HG02870 (cell line): Measurements from ENCODE around the gene TUBGCP3.
A peak's percentile ranks its signal among the peaks of the same experiment; 100 is the strongest.

ENCODE experiments used
- ATAC-seq: cut with Tn5 transposase; IDR thresholded peaks from one replicate; pipeline ENCODE4 v1.9.1; 2021; ENCODE audit warnings: mild to moderate bottlenecking, moderate library complexity; ENCODE audit not compliant: unreplicated experiment

Gene TUBGCP3

DNA sequence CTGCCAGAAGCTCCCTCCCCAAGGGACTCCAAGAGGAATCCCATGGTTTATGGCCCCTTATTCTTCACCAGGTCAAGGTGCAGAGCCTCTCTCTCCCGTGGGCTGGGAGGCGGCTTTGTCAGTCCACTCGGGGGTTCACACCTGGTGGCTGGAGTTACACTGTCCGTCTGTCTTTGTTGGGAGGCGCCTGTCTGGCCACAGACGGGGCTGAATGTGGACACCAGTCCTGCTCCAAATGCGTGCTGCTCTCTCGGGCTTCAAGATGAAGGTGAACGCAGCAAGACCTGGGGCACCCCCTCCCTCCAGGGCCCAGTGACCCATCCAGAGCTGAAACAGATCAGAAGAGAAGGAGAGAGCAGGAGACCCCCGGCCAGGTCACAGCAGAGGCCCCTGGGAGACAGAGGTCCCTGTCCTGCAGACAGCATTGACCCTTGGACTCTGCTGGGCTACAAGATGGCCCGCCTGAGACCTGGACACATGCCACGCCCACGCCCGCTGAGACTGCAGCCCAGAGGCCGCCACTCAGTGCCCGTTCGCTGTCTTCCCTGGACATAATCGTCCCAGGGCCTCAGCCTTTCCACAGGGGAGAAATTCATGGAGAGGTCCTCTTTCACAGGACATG, 29.9 kb upstream of the TUBGCP3 start:
- no peak for ATAC-seq

DNA sequence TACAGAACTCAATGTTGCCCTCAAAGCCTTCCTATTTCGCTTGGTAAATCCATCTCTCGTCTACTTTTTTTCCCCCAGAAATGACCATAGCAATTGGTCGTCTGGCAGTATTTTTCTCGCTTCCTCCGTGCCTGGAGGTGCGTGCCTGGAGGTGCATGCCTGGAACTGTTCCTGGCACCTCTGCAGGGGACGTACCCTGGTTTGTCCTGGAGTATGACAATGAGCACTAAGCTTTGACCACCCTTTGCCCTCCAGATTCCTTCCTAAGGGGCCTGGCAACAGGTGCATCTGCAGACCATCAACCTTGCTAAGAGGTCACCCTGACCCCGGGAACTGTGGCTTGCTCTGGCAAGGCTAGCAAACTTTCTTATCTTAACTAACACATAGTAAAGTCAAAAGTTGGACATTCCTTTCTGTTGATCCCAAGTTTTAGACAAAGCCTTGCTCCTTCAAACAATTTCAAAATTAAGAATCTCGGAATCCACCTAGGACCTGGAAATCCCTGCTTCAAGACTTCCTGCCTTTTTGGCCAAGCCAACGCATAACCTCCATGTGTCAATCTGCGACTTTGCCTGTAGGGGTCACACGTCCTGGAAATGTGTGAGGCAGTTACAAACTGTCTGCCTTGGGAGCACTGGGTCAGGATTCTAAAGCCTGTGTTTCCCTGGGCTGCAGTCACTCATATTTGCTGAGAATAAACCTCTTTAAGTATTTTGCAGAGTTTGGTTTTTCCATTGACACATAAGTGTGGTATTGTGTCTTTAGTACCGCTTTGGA, 28.8 kb upstream of the TUBGCP3 start:
- no peak for ATAC-seq

DNA sequence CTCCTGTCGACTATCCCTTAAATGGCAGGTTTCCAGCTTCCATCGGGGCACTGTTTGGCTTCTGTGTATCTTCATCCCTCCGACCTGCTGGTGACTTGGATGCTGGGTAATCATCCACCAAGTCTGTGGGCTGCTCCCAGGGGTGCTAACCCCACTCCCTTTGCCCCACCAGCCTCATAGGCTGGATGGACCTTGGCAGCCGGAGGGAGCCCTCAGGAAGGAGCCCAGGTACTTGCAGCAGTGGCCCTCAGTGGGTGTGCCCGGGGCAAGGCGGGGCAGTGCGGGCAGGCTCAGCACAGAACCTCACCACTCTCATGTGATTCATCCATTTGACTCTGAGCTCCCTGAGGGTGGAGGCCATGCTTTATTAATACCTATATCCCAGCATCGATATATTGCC, 27.4 kb upstream of the TUBGCP3 start:
- no peak for ATAC-seq

GRCh38 chr13:112614835-112615234, 26.9 kb upstream of the TUBGCP3 start:
- no peak for ATAC-seq

GRCh38 chr13:112608212-112608611, 20.3 kb upstream of the TUBGCP3 start:
- ATAC-seq: no peak

DNA sequence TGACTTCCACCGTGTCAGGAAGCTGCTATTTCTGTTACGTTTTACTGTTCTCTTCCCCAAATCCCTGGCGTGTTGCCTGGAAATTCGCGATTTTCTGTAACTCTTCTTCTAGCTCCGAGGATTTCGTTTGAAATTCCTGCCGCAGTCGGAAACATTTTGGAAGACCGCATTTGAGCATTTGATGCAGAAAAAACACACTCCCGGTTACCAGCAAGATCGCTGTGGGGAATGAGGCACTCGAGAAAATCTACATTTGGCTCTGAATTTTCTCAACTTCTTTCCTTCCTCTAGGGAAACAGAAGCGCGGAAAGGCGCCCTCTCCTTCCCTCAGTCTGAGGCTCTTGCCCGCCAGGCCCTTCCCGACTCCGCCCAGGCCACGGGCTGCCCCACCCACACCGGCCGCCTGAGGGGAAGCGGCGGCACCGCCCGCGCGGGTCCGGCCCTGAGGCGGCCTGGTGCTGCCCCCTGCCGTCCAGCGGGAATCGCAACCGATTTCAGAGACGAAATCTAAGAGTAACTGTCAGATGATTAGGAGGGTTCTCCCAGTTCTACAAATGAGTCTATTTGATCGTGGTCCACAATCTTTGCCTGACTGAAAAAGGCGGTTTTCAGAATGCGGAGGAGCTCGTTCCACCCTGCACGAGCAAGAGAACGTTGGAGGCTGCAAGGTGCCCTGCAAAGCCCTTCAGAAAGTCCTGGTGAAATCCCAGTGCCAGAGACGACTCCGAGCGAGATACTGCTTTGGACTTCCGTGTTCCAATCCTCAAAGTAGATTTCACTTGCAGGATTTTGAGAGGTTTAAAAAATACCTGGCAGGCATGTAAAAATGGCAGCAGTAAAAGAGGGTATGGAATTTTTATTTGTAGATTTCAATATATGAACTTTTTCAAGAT, 18.4 kb upstream of the TUBGCP3 start:
- peak; percentile 99 for ATAC-seq

DNA sequence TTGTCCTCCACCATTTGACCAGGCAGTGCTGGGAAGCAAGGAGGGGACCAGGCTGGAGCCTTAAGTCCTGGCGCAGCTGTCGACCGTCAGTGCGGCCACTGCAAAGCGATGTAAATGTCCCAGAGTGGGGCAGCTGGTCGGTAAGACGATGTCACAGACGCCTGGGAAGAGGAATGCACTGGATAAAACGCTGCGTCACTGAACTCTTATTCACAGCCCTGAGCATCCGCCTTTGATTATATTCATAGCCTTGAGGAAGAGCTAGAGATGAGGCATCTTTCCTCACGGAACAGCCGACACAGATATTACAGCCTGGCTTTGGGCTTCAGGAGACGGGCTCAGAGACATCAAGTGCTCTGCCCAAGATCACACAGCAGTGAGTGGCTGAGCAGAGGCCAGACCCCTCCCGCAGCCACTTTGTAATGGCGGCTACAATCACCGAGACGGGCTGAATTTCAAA, 17.6 kb upstream of the TUBGCP3 start:
- ATAC-seq: no peak

DNA sequence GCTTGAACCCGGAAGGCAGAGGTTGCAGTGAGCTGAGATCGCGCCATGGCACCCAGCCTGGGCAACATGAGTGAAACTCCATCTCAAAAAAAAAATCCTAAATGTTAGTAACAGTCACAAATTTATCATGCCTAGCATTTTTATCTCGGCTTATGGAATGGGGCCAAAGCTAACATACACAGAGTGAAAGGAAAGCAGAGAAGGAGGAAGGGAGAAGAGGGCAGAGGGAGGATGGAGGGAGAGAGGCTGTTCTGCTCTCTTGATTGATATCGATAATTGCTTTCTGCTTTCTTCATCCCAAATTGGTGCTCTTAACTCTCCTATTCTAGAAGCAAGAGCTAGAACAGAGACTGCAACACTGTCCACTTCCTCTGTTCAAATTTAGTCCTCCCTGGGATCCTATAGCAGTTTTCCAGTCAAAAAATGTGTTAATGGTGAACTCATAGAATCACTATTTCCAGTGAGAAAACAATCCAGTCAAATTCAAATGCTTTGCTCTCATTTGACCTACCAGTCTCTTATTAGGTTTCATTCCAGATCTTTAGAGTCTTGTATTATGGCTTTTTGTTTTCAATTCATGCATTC, 15.8 kb upstream of the TUBGCP3 start:
- no peak for ATAC-seq

DNA sequence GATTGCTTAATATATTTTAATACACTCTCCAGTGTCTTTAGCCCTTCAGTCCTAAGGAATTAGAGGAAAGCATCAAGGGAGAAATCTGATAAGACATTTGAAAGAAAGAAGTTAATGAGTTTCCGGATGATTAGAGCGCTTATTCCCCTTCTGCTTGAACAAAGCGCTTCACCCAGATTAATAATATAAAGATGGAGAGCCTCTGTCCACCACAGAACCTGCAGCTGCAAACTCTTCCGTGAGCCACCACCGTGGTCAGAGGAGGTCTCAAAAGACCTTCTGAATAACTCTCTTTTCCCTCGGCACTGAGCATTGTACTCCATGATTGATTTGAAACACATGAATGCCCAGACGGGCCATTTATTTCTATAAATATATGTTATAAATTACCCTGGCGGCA, 14.2 kb upstream of the TUBGCP3 start:
- no peak for ATAC-seq

DNA sequence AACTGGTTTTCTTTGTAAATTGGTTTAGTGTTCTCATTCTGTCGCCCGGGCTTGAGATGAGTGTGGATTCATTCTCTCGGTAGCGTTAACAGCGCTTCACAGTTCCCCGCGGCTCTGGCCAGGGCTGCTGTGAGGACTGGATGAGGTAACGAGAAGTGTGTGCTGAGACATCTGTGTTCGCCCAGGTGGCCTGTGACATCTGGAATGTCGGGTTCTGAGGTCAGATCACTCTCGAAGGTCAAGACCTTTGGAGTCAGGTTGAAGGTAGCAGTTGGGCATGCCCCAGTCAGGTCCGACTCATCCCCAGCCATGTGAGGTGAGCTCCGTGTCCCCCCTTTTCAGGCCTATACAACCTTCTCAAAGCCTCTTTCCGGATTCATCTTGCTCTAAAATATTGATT, 13.4 kb upstream of the TUBGCP3 start:
- ATAC-seq: no peak

DNA sequence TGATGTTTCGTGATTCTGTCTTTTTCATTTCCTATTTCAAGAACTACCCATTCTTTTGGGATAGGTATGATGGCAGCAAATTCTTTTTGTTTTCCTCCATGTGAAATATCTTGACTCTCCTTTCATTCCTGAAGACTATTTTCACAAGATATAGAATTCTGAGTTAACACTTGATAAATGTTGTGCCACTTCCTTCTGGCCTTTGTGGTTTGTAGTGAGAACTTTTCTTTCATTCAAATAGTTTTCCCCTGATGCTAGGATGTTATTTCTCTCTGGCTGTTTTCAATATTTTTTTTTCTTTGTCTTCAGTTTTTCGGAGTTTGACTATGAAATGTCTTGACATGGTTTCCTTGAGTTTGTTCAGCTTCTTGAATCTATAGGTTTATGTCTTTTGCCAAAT, 8.3 kb upstream of the TUBGCP3 start:
- ATAC-seq: no peak

- no peak for ATAC-seq
These were observed 4.7 kb upstream of the TUBGCP3 start for GRCh38 chr13:112592647-112593046.

GRCh38 chr13:112592181-112592580, 4.2 kb upstream of the TUBGCP3 start:
- ATAC-seq: no peak

DNA sequence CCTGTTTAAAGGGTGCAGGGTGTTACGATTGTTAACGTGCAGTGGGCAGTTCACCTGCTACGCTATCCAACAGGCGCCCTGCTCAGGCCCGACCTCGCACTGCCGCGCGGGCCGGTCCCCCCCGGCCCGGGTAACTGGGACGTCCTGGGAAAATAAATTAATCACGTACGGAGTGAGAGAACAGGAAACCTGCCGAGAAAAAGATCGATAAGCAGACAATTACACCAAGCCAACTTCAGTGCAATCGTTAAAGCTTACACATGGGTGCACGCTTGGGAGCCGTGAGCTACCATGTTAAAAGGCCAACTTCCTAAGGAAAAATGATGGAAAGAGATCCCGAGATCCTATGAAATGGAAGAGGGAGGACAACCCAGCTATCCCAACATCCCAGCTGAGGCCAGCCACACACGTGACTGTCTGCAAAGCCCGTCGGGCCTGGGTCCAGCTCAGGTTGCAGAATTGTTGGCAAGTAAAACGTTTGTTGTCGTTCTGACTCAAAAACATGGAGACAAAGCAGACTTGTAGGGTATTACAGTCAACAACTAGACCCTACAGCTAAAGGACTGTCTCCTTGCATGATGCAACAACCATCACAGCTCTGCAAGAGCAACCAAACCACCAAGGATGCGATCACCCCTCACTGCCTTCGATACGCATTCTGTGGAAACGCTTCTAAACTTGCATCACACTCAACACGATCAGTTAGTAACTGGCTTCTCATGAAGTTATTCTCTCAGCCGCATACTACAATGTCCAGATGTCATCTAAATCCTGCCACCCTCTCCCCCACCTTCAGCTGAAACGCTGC, 741 bp upstream of the TUBGCP3 start:
- ATAC-seq: no peak

- ATAC-seq: peak; percentile 28
These were observed 665 bp downstream of the TUBGCP3 start for GRCh38 chr13:112587212-112587763.

GRCh38 chr13:112586334-112586960, 1.5 kb downstream of the TUBGCP3 start:
- ATAC-seq: no peak

DNA sequence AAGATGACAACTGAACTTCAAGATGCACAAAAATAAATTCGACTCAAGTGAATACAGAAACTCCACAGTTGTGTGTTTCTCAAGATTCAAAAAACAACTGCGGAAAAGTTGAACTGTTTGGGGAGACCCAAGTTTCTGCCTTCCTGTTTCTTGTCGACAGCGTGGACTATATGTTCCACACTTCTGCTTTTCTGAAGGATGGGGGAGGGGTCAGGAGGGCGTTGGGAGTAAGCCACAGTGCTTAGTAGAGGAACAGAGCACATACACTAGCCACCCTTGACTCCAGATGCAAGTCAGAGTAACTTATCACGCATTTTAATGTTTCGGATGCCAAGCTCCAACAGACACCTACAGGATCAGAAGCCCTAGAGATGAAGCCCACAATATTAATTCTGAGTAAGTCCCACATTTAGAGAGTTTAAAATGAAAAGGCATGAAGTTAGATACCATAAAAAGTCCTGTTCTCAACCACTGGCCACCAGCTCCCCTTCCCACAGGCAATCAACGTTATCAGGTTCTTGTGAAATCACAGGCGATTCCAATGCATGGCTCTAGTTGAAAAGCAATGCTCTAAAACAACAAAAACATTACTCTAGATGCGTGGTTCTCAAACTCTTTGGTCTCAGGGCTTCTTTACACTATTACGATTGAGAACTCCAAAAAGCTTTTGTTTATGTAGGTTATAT, 4.2 kb downstream of the TUBGCP3 start:
- peak; percentile 57 for ATAC-seq

DNA sequence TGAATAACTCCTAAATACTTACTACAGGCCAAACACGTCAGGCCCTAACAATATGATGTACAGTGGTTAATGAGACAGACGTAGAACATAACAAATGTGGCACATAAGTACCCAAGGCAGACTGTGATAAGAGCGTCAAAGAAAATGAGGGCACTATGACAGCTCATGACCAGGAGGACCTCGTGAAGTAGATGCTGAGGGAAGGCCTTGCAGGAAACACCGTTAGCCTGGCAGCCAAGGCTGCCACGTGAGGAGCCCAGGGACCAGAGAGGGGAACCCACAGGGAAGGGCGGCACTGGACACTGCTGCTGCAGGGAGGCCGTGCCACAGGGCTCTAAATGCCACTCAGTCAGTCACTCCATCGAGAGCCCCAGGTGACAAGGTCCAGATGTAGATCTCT, 5.7 kb downstream of the TUBGCP3 start:
- no peak for ATAC-seq

- ATAC-seq: no peak
These were observed 7.0 kb downstream of the TUBGCP3 start for GRCh38 chr13:112580912-112581311.
